NCI-H2029 (cell line): ENCODE measurements around the gene SLIT3.
A peak's percentile ranks its signal among the peaks of the same experiment; 100 is the strongest.
"Not testable (repeated sequence)": the region's sequence is repeated elsewhere in the genome, so short reads cannot be mapped to it uniquely, and the experiment has no call there.

Experiments used
- DNase-seq: peaks from one replicate; lab custom pipeline; 2025; lab: John Stamatoyannopoulos, UW

SLIT3 gene

DNA sequence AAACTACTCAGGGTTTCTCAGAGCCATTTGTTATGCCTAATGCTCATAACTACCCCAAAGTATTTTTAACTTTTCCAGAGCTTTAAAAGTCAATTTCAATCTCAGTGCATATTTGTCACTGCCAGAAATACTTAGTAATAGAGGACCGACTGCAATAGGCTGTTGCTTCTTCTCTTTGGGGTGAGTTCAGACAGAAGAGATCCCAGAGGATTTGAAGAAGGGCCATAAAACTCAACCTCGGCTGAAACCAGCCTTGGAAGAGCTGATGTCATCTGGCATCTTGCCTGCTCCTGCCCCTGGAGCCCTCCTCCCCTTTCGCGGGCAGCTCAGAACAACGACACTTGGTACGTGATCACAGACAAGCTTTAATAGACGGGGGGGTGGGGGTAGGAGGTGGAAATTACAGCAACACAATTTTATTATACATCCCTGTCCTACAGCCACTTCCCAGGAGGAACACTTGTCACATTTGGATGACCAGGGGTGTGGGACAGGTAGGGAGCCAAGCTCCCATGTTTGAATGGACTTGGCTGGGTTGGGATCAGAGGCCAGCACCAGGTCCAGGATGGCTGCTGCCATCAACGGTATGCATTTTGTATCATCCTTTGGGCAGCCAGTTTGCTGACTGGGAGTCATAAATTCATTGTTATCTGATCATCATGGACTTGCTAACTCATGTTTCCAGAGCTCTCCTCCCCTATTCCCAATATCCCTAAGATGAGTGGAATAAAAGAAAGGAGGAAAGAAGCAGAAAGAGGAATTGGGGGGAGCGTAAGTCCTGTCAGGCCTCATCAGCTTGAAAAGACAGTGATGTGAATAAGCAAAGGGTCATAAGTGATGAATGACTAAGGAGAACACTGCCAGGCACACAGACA is 535.2 kb downstream of the SLIT3 start:
- DNase-seq = no peak

DNA sequence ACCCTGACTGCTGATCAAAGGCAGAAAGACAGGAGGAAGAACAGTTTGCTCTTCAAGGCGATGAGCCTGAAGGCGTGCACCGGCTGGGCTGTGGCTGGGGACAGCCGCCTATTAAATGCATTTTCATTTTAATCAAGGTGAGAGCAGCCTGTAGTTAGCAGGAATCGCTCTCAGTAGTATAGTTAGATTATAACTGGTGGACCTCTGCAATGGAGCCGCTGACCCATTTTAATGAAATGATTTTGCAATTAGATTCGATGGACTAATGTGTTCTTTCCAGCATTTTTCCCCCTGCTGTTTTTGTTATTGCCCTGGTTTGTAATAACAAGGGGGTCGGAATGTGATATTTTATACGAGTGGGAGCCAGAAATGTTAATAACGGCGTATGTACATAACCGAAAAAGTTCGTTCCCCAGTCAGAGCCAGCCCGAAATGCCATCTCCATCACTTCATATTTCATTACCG is 535.8 kb downstream of the SLIT3 start:
- no peak for DNase-seq

DNA sequence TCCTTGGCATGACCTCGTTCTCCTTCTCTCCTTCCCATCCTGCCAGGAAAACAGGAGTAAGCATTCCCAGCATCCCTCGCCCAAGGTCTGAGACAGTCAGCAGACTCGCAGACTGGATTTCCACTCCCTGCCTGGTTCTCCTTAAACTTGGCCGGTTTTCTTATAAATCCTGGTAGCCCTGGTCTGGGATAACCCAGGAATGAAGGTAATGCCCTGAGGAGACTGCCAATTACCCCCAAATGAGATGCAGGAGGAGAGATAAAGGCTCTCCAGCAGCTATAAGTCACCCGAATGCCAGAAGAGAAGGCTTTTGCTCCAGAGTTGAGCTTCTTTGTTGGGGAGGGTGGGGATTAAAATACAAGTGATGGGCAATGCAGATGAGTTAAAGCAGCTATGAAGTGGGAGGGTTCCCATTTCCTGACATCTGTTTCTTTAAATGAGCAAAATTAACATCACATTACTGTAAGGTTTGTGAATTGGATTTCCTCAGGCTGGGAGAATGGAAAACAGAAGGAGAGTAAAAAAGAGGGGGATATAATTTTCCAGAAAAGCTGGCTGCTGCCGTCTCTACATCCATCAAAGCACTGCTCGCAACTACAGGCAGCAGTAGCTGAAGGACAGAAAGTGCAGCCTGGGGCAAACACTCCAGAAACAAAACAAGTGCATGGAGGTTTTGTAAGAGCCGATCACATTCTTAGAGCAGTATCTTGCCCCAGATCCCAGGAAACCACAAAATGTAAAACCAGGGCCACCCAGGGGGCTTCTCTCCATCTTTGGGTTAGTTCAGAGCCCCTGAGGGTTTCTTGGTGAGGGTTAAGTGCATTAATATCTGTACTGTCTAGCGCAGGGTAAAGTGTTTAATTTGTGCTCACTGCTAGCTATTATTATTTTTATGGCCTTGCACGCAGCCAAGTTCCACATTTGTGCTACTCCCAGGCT is 544.2 kb downstream of the SLIT3 start:
- DNase-seq = no peak

DNA sequence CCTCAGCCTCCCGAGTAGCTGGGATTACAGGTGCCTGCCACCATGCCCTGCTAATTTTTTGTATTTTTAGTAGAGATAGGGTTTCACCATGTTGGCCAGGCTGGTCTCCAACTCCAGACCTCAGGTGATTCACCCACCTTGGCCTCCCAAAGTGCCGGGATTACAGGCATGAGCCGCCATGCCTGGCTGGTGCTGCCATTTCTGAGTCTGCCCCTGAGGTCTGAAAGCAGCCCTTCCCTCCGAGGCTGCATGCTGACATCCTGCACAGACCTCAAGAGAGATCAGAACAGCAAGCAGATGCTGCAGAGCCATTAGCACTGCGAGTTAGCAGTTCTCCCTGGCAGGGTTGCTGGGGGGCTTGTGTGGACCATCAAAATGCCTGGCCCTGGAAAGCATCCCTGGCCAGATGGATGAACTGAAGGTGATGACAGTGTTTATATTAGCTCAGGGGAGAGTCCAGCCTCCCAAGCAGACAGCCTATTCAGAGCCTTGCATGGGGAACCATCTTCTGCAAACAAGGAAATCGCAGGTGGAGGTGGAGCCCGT is 545.3 kb downstream of the SLIT3 start:
- no peak for DNase-seq

DNA sequence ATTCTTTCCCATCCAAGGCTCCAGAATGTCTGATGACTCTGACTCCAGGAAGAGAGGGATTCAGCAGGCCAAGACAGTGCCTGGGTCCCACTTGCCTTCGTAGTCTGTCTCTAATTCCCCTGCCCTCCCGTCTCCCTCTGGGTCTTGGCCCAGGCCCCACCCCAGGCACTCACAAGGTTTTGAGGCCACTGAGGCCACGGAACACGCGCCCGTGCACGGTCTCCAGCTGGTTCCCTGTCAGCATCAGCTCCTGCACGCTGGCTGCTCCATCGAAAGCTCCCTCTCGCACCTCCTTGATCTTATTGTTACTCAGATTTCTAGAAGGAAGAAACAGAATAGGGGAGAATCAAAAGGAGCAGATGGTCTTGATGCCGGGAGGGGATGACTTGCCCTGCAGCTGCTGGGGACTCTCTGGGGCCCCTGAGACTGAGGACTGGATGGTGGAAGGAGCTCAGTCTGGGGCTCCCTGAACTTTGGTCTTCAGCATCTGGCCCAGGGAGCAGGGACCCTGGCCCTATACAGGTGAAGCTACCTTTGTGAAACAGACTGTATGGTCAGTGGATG is 547.2 kb downstream of the SLIT3 start:
- no peak for DNase-seq

DNA sequence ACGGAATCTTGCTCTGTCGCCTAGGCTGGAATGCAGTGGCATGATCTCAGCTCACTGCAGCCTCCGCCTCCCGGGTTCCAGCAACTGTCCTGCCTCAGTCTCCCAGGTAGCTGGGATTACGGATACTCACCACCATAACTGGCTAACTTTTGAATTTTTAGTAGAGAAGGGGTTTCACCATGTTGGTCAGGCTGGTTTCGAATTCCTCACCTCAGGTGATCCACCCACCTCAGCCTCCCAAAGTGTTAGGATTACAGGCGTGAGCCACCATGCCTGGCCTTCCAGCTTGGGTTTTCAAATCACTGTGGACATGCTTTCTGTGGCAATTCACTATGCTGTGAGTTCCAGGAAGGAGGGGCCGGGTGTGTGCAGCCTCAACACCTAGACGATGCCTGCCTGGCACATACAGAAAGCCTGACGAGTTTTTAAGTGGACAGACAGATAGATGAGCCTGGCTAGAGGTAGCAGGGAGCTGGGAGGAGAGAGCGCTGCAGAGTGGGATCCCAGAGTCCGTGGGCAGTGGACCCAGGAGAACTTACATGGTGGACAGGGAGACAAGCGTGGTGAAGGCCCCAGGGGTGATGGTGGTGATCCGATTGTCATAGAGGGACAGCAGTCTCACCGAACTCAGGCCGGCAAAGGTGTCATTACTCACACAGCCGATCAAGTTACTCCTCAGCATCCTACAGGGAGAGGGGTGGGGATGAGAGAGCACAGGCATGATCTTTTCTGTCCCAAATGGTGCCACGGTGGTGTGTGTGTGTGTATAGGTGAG is 548.3 kb downstream of the SLIT3 start:
- no peak for DNase-seq

DNA sequence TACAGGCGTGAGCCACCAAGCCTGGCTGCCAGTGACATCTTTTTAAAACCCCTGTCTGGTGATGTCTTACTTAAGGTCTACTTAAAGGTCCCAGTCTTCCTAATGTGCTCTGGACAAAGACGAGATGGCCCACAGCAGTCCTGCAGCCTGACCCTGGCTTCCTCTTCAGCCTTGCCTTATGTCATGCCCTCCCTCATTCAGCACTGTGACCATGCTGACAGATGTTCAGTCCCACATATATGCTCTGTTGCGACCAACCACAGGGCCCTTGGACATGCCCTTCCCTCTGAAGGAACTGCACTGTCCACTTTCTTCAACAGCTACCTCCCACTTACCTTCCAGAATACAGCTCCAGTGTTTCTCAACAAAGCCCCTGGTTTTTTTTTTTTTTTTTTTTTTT is 548.9 kb downstream of the SLIT3 start:
- DNase-seq = no peak

DNA sequence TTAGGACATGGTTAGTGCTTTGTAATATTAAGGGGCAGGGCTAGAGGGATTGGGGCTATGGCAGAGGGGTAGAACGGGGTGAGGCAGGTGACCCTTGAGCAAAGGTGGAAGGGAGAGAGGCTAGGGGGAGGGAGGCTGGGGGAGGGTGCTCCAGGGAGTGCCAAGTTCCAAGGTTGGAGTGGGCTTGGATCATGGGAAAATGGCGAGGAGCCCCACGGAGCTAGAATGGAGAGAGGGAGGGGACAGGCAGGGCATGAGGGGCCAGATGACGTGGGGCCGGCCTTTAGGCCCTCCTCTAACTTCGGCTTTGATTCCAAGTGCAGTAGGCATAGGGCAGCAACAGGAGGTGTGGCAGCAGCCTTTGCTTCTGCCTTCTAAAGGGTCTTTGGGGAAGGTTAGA is 550.0 kb downstream of the SLIT3 start:
- DNase-seq = no peak

DNA sequence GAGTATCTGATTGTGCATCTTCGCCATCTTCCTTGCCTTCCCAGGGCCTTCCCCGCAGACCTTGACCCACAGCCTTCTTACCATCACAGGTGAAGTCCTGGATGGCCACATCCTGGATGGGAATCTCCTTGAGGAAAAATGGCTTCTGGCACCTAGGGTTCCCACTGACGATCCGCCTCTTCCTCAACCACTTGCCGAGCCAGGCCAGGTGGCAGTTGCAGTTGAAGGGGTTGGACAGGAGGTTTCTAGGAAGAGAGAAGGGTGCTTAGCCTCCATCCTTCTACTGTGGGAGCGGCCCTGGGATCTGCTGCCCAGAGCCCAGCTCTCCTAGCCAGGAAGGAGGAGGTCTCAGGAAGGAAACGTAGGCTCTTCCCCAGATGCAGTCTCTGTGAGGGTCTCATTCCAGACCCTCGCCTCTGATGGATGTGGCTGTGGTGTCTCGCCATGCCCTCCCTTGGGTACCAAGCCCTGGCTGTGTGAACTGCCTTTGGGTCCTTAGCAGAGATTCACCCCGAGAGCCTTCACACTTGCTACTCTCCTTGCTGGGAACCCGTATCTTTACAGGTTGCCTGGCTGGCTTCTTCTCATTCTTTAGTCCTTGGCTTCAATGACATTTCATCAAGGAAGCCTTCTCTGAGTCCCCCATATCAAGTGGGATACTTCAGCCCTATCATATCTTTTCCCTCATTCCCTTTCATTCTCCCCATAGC is 551.4 kb downstream of the SLIT3 start:
- no peak for DNase-seq

DNA sequence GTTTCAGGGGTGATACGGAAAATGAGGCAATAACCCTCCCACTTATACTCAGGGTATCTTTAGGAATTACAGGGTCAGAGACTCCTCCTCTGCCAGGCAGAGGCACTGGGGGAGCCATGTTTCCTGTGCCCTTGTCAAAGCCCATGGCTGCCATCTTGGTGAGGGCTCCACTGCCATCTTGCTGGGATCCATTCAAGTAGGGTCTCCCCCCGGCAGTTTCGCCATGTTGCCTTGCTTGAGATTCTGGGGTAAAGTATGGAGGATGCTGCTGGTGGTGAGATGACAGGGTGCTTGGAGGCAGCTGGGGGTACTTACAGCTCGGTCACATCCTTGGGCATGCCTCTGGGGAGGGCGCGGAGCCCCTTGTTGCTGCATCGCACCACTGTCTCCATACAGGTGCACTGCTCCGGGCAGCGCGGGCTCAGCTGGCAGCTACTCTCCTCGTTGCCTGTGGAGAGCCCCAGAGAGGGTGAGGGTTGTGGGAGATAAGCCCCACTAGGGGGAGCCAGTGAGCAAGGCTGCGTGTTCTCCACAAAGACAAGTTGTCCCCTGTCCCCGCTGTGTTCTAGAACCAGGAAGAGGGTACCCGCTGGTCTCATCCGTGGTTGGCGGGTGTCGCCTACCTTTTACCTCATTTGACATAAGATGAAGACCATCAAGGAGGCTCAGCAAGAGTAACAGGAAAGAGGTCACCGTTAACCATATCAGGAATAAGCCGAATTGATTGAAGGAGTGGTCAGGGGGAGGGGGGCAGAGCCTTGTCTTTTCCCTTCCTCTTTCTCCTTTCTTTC is 552.8 kb downstream of the SLIT3 start:
- peak; percentile 34 for DNase-seq

DNA sequence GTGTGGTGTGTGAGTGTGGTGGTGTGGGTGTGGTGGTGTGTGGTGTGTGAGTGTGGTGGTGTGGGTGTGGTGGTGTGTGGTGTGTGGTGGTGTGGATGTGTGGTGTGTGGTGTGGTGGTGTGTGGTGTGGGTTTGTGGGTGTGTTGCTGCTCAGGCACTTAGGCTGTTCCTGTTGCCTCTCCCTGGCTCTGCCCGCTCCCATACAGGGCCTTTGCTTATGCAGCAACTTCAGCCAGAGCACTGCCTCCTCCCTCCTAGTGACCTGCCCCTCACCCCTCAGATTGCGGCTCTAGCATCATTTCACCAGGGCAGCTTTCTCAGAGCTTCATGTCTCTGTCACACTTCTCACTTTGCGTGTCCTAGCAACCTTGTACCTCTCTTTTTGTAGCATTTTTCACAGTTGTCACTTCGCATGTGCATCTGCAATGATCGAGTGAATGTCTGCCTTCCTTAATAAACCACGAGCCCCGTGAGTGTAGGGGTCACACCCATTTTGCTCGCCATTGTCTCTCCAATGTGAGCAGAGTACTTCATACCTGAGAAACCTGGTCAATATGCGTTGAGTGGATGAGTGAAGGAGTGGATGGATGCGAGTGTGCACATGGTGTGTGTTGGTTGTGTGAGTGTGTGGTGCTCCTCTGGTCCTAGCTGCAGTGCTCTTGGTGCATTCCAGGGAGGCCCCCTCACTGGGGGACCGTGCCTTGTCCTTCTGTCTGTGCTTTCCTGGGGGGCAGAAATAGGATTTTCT is 553.9 kb downstream of the SLIT3 start:
- no peak for DNase-seq

DNA sequence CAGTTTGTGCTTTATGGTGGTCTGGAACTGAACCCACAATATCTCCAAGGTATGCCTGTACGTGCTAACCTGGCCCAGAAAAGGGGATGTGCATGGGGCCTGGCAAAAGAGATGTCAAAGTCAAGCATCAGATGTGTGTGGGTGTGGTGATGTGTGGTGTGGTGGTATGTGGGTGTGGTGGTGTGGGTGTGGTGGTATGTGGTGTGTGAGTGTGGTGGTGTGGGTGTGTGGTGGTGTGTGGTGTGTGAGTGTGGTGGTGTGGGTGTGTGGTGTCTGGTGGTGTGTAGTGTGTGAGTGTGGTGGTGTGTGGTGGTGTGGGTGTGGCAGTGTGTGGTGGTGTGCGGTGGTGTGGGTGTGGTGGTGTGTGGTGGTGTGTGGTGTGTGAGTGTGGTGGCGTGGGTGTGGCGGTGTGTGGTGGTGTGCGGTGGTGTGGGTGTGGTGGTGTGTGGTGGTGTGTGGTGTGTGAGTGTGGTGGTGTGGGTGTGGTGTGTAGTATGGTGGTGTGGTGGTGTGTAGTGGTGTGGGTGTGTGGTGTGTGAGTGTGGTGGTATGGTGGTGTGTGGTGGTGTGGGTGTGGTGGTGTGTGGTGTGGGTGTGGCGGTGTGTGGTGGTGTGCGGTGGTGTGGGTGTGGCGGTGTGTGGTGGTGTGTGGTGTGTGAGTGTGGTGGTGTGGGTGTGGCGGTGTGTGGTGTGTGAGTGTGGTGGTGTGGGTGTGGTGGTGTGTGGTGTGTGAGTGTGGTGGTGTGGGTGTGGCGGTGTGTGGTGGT is 554.6 kb downstream of the SLIT3 start:
- DNase-seq = not testable (repeated sequence)

DNA sequence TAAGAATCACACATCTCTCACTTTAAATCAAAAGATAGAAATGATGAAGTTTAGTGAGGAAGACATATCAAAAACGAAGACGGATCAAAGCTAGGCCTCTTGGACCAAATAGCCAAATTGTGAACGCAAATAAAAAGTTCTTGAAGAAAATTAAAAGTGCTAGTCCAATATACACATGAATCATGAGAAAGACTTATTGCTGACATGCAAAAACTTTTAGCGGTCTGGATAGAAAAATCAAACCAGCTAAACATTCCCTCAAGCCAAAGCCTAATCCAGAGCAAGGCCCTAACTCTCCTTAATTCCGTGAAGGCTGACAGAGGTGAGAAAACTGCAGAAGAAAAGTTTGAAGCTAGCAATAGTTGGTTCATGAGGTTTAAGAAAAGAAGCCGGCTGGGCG is 557.3 kb downstream of the SLIT3 start:
- DNase-seq = no peak

DNA sequence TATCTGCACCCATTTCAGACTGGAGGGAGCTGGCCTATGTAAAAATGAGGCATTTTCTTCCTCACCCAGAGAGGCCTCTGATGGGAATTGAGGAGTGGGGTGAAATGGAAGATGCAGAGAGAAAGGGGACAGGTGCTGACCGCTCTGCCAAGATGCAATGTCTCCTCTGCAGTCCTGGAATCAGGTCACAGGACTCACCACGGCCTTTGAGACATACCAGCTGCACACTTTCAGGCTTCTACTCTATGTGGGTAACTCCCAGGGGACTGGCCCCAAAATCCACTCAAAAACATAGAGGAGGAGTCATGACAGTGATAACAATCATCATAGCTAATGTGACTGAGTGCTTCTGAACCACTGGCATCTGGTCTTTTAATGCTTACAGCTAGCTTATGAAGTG is 558.6 kb downstream of the SLIT3 start:
- not testable (repeated sequence) for DNase-seq

DNA sequence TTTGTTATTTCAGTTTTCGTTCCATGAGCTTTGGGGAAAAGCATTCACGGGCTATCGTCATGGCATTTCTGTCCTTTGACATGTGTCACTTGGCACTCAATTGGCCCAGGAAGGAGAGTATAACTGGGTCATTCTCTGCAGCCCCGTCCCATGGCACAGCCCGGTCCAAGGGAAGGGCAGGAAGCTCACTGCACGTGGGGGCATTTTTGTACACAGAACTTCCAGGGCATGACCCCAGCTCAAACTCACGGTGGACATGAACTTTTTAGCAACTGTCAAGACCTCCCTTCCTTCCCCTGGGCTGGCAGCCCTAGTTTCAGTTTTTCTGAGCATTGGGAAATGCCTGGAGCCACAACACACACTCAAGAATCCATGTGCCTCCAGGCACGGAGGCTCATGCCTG is 560.1 kb downstream of the SLIT3 start:
- DNase-seq = no peak

DNA sequence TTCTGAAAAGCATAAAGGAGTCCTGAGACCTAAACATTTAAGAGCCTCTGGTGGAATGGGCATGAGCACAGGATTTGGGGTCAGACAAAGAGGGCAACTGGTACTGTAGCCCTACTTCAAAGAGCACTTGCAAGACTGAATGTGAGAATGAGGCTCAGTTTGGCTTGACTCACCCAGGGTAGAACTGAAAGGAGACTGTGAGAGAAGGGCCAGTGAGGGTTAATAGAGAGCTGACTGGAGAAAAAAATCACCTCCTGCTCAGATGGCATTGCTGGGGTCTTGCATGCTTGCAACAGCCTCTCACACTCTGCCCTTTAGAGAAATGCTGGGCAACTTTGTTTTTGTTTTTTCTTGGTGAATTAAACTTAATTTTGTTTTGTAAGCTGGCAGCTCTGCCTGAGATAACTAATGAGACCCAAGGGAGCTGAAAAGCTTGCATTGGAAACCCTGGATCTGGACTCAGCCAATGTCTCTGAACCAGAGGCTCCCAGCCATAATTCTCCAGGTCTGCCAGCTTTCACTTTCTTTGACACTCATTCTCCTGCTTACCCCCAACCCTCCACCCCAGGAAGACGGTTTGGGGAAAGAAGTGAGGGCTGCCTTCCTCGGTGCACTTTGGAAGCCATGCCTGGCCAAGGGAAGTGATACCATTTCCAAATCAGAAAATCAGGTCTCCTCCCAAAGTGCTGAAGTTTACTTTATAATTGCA is 560.7 kb downstream of the SLIT3 start:
- DNase-seq = no peak

DNA sequence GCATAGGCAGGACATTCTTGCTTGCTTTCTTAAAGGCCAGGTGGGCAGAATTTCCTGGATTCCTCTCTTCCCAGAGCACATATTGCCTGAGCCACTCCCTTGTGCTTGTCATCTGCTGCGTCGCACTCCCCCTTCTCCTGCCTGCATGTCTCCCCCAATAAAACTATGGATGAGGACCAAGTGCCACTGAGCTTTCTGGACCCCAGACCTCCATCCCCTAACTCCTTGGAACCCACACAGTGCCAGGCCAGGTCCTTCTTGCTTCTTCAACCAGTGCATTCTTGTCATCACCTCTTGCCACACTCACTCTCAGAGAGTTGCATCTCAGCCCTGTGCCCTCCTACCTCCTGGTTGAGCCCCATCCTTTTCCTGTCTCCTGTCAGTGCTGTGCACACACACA is 563.9 kb downstream of the SLIT3 start:
- DNase-seq = no peak
